Esophagus muscularis mucosa (tissue), 4 donors: Measurements from ENCODE around the gene TGFBI. TPM values are rescaled to one million over a fixed set of nuclear protein-coding genes. Genes with fewer than 3 reads are reported as not detected.
A peak's percentile ranks its signal among the peaks of the same experiment; 100 is the strongest.

Experiments used
- DNase-seq: peaks from one replicate; pipeline ENCODE4 v3.0.0-alpha.2; 2017; ENCODE audit errors: extremely low spot score
- H3K27ac ChIP-seq, 4 donors: fragments of 200-600 bp; sonication (generic); replicated peaks in 1 of 4; 1 replicate in 3 of 4; 2 replicates in 1 of 4; pipeline ENCODE4 v1.5.1; 2016 to 2019; ENCODE audit warnings: mild to moderate bottlenecking in 1 of 4
- H3K27me3 ChIP-seq, 4 donors: fragments of 200-600 bp; sonication (generic); one replicate each; pipeline versions ENCODE4 v1.5.1 to v1.6.0; 2016 to 2019
- H3K36me3 ChIP-seq, 4 donors: fragments of 200-600 bp; sonication (generic); one replicate each; pipeline ENCODE4 v1.5.1; 2016 to 2019
- H3K4me1 ChIP-seq, 4 donors: fragments of 200-600 bp; sonication (generic); one replicate each; pipeline ENCODE4 v1.5.1; 2016 to 2019
- H3K4me3 ChIP-seq, 4 donors: fragments of 200-600 bp; sonication (generic); 1 replicate in 2 of 4; 2 replicates in 2 of 4; pipeline ENCODE4 v1.5.1; 2016 to 2019; ENCODE audit warnings: mild to moderate bottlenecking in 4 of 4, moderate library complexity in 1 of 4
- H3K9me3 ChIP-seq, 4 donors: fragments of 200-600 bp; sonication (generic); 1 replicate in 3 of 4; 2 replicates in 1 of 4; pipeline ENCODE4 v1.5.1; 2016 to 2019
- EP300 ChIP-seq: sonication (generic); formaldehyde crosslinking; IDR thresholded peaks from one replicate; pipeline ENCODE4 v1.6.1; 2017; ENCODE audit warnings: antibody characterized with exemption
- POLR2A ChIP-seq: fragments of 450-650 bp; IDR thresholded peaks from one replicate; pipeline ENCODE4 v1.6.1; 2017; ENCODE audit warnings: antibody characterized with exemption, moderate library complexity, mild to moderate bottlenecking, low read depth
- POLR2AphosphoS5 ChIP-seq, 2 donors: sonication (generic); formaldehyde crosslinking; IDR thresholded peaks; one replicate each; pipeline ENCODE4 v1.6.1; 2017; ENCODE audit warnings: antibody characterized with exemption in 2 of 2
- WGBS: methylation state at CpG from one replicate; pipeline ENCODE4 v1.1.5; 2018; 5-methylcytosine and 5-hydroxymethylcytosine counted together
- intact Hi-C: fragments of 100-400 bp; cut with DNase I; formaldehyde crosslinking; loops from one replicate; pipeline ENCODE4 v1.15.1; 2023
- total RNA-seq, 4 donors: library from RNA; depleted of rRNA; stranded (reverse); fragments of >200 nt; gene quantifications; one replicate each; pipeline versions ENCODE4 v1.1.0 to v1.2.1, GENCODE V29; 2016
- TF ChIP-seq, protein P1 (sequence below), 3 experiments: fragments of 200-600 bp in 2 of 3; fragments of 450-650 bp in 1 of 3; sonication (generic) in 2 of 3; IDR thresholded peaks; one replicate each; pipeline ENCODE4 v1.5.1; 2017 to 2019; ENCODE audit warnings: antibody characterized with exemption in 3 of 3, mild to moderate bottlenecking in 2 of 3, moderate library complexity in 1 of 3

TGFBI gene
- total RNA-seq, 4 donors from 2014 or later: 62.3 to 128 (median 92.9) TPM

DNA sequence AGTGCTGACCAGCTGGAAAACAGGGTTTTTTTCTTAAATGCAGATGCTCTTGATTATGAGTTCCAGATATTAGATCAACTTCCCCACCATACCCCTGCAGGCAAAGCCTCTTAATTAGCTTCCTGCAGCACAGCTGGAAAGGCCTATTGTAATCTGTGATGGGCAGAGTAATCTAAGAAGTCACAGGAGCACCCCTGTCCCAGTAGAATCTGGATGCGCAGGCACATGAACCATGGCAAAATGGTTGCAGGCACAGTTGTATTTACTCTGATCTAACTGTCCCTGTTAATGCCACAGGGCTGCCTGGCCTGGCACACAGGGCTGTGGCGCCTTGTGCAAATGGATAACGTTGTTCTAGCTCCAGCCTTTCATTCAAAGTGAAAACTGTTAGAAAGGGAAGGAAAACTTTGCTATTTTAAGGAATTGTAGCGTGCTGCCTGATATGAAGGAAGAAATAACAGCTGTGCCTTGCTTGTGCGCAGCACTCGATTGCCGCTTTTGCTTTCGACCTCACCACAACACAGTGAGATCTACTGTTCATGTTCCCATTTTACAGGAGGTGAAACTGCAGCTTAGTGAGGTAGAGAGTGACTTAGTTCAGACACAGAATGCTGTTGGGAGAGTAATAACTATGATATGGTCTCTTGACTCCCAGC lies 2.3 kb downstream of the TGFBI start:
- no peaks in the 10 kb centered on the region for H3K9me3 ChIP-seq

DNA sequence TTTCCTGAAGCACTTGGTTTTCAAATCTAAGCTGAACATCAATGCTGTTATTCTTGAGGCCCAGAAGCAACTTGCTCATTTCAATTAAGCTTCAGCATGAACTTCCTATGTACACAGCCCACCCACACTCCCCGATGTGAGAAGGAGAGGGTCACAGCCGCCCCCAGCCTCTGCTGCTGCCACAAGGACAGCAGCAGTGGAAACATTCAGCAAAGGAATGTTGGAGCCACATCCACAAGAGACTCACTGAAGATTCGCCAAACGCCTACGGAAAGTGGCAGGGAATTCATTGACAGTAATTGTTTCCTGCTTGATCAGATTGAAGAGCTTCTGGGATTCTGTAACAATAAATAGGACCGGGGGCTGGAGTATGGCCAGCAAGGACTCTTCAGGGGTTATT lies 2.9 kb downstream of the TGFBI start:
- WGBS: 41% methylated on average over 6 of the region's 6 CpGs
- no peaks in the 10 kb centered on the region for H3K27me3 ChIP-seq
- no peak overlapping the region for H3K4me3 ChIP-seq
- no peaks in the 10 kb centered on the region for H3K9me3 ChIP-seq
- DNase-seq: no peak
- H3K27ac ChIP-seq: peak overlapping the region in 3 of 4 donors; percentile 17 to 50 (median 48)
- intact Hi-C loops: no loop called here
- H3K36me3 ChIP-seq: peaks cover 0 to 19% (median 0%) of the 10 kb centered on the region in 4 donors
- H3K4me1 ChIP-seq: peaks cover 42 to 80% (median 65%) of the 10 kb centered on the region in 4 donors
- TF ChIP-seq, protein P1, sequence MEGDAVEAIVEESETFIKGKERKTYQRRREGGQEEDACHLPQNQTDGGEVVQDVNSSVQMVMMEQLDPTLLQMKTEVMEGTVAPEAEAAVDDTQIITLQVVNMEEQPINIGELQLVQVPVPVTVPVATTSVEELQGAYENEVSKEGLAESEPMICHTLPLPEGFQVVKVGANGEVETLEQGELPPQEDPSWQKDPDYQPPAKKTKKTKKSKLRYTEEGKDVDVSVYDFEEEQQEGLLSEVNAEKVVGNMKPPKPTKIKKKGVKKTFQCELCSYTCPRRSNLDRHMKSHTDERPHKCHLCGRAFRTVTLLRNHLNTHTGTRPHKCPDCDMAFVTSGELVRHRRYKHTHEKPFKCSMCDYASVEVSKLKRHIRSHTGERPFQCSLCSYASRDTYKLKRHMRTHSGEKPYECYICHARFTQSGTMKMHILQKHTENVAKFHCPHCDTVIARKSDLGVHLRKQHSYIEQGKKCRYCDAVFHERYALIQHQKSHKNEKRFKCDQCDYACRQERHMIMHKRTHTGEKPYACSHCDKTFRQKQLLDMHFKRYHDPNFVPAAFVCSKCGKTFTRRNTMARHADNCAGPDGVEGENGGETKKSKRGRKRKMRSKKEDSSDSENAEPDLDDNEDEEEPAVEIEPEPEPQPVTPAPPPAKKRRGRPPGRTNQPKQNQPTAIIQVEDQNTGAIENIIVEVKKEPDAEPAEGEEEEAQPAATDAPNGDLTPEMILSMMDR (IDR thresholded peaks at IDR 0.05): no peak
- TF ChIP-seq POLR2AphosphoS5 (IDR thresholded peaks at IDR 0.05) (no peak), EP300 (no peak), POLR2A (no peak)

More for the DNA sequence above, 2.3 kb downstream of the TGFBI start:
- TF ChIP-seq EP300 (no peak), POLR2AphosphoS5 (IDR thresholded peaks at IDR 0.05) (no peak), POLR2A (no peak)
- TF ChIP-seq, protein P1 (IDR thresholded peaks at IDR 0.05): no peak
- Histone ChIP-seq H3K27ac (peak overlapping the region in 3 of 4 donors; percentile 3 to 72 (median 48)), H3K4me3 (peak overlapping the region; percentile 64 to 70 (median 66)), H3K36me3 (peaks cover 0 to 18% (median 0%) of the 10 kb centered on the region in 4 donors), H3K4me1 (peaks cover 37 to 81% (median 65%) of the 10 kb centered on the region in 4 donors), H3K27me3 (no peaks in the 10 kb centered on the region)
- DNase-seq: no peak
- intact Hi-C loops: no loop called here
- WGBS: 77% methylated on average over 8 of the region's 8 CpGs

DNA sequence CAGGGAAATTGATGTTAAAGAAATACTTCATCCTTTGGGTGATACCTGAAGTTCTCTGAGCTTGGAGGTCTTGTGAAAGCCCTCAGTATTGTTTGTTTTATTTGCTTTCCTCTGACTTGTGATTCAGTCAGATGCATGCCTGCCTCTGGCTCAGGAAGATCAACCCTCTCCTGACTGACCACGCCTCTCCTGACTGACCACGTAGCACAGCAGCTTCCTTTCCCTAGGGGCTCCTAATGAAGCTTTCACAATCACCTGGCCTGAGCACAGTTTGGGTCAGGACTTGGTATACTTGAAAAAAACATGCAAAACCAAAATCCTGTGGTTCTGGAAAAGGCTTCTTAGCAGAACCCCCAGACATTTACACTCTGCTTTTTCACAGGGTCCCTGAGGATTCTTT lies 3.8 kb downstream of the TGFBI start:
- intact Hi-C loops: no loop called here
- Histone ChIP-seq H3K9me3 (no peaks in the 10 kb centered on the region), H3K27ac (no peak overlapping the region), H3K4me3 (no peak overlapping the region), H3K27me3 (no peaks in the 10 kb centered on the region), H3K36me3 (peaks cover 0 to 19% (median 0%) of the 10 kb centered on the region in 4 donors), H3K4me1 (peaks cover 51 to 82% (median 67%) of the 10 kb centered on the region in 4 donors)
- no peak for DNase-seq
- 41% methylated on average over 2 of the region's 2 CpGs for whole genome bisulfite sequencing
- TF ChIP-seq EP300 (no peak), POLR2A (no peak), POLR2AphosphoS5 (IDR thresholded peaks at IDR 0.05) (no peak)
- TF ChIP-seq, protein P1 (IDR thresholded peaks at IDR 0.05): no peak

DNA sequence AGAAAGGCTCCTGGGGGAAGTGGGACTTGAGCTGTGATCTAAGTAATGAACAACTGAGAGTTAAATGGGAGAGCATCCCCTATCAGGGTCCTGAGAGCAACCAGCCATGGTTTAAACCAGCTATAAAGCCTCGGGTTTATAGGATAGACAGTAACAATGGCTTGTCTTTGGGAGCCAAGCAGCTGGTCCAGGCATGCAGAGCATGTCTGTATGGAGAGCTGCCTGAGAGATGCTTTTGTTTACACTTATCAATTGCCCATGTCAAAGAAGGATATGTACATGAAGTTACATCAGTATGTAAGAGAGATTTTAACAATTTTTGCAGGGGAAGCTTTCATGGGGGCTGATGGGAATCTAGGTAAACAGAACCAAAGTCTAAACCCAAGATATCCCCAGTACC lies 4.4 kb downstream of the TGFBI start:
- intact Hi-C loops: no loop called here
- Histone ChIP-seq H3K36me3 (peaks cover 0 to 19% (median 0%) of the 10 kb centered on the region in 4 donors), H3K4me3 (no peak overlapping the region), H3K27ac (no peak overlapping the region), H3K9me3 (no peaks in the 10 kb centered on the region), H3K4me1 (peaks cover 55 to 80% (median 60%) of the 10 kb centered on the region in 4 donors), H3K27me3 (no peaks in the 10 kb centered on the region)
- TF ChIP-seq EP300: no peak
- TF ChIP-seq, protein P1 (IDR thresholded peaks at IDR 0.05): no peak
- TF ChIP-seq POLR2AphosphoS5 (IDR thresholded peaks at IDR 0.05): no peak
- TF ChIP-seq POLR2A: no peak
- DNase-seq: no peak
- WGBS: 79% methylated on average over 1 of the region's 1 CpG
